PC-3 (cell line): ENCODE results near the gene SFXN1.

ENCODE experiments used
- EZH2 ChIP-seq: fragments of 300-600 bp; sonication (generic); IDR thresholded peaks from one replicate; pipeline ENCODE4 v1.6.1; 2017; ENCODE audit warnings: antibody characterized with exemption, mild to moderate bottlenecking, low read length; ENCODE audit not compliant: unreplicated experiment
- EZH2phosphoT487 ChIP-seq: fragments of 300-600 bp; sonication (generic); IDR thresholded peaks from 2 replicates; pipeline ENCODE4 v1.6.1; 2018; ENCODE audit warnings: mild to moderate bottlenecking, antibody characterized with exemption, low read length, borderline replicate concordance
- TF ChIP-seq, protein P1 (sequence below): fragments of 300-600 bp; sonication (generic); conservative IDR thresholded peaks from 2 replicates; pipeline ENCODE4 v1.5.1; 2017; ENCODE audit warnings: antibody characterized with exemption, low read depth, mild to moderate bottlenecking, low read length

DNA sequence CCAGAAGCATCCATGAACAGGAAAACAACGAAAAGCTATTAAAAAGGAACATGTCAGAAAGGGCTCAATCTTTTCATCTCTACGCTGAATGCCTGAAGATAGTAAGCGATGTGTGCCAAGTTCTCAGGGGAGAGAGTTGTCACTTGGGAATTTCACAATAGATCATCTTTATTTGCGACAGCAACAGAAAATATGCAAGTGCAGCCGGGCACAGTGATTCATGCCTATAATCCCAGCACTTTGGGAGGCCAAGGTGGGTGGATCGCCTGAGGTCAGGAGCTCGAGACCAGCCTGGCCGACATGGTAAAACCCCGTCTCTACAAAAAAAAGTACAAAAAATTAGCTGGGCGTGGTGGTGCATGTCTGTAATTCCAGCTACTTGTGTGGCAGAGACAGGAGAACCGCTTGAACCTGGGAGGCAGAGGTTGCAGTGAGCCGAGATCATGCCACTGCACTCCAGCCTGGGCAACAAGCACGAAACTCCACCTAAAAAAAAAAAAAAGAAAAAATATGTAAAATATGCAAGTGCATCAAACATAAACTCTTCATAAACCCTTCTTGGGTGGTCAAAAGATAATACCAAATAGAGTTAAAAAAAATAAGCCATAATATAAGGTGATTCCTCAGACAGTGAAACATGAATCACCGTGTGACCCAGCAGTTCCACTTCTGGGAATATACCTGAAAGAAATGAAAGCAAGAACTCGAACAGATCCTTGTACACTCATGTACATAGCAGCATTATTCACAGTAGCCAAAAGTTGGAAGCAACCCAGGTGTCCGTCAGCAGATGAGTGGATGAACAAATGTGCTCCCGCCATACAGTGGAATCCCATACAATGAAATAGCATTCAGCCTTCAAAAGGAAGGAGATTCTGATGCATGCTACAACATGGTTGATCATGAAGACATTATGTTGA lies 16.2 kb downstream of the SFXN1 start:
- TF ChIP-seq, protein P1, sequence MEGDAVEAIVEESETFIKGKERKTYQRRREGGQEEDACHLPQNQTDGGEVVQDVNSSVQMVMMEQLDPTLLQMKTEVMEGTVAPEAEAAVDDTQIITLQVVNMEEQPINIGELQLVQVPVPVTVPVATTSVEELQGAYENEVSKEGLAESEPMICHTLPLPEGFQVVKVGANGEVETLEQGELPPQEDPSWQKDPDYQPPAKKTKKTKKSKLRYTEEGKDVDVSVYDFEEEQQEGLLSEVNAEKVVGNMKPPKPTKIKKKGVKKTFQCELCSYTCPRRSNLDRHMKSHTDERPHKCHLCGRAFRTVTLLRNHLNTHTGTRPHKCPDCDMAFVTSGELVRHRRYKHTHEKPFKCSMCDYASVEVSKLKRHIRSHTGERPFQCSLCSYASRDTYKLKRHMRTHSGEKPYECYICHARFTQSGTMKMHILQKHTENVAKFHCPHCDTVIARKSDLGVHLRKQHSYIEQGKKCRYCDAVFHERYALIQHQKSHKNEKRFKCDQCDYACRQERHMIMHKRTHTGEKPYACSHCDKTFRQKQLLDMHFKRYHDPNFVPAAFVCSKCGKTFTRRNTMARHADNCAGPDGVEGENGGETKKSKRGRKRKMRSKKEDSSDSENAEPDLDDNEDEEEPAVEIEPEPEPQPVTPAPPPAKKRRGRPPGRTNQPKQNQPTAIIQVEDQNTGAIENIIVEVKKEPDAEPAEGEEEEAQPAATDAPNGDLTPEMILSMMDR, result no peak
- TF ChIP-seq EZH2 (no peak), EZH2phosphoT487 (no peak)
